ENCODE results near the gene GGTLC2.

GRCh38 chr22:22609291-22609690 is 35.1 kb upstream of the GGTLC2 start:
- TF ChIP-seq, protein P1, sequence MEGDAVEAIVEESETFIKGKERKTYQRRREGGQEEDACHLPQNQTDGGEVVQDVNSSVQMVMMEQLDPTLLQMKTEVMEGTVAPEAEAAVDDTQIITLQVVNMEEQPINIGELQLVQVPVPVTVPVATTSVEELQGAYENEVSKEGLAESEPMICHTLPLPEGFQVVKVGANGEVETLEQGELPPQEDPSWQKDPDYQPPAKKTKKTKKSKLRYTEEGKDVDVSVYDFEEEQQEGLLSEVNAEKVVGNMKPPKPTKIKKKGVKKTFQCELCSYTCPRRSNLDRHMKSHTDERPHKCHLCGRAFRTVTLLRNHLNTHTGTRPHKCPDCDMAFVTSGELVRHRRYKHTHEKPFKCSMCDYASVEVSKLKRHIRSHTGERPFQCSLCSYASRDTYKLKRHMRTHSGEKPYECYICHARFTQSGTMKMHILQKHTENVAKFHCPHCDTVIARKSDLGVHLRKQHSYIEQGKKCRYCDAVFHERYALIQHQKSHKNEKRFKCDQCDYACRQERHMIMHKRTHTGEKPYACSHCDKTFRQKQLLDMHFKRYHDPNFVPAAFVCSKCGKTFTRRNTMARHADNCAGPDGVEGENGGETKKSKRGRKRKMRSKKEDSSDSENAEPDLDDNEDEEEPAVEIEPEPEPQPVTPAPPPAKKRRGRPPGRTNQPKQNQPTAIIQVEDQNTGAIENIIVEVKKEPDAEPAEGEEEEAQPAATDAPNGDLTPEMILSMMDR (conservative IDR thresholded peaks at IDR 0.05 in 1 of 2, IDR thresholded peaks at IDR 0.05 in 1 of 2; ENCODE audit: extremely low read depth in 1 of 2, insufficient read depth in 1 of 2, low read depth in 1 of 2, low read length in 2 of 2), result no peak
- no peak for TF ChIP-seq EZH2 (IDR thresholded peaks at IDR 0.05; ENCODE audit: borderline replicate concordance, low read length)

Data from mammary epithelial cell (primary cell).